Measurements from ENCODE around the gene CBX8.

DNA sequence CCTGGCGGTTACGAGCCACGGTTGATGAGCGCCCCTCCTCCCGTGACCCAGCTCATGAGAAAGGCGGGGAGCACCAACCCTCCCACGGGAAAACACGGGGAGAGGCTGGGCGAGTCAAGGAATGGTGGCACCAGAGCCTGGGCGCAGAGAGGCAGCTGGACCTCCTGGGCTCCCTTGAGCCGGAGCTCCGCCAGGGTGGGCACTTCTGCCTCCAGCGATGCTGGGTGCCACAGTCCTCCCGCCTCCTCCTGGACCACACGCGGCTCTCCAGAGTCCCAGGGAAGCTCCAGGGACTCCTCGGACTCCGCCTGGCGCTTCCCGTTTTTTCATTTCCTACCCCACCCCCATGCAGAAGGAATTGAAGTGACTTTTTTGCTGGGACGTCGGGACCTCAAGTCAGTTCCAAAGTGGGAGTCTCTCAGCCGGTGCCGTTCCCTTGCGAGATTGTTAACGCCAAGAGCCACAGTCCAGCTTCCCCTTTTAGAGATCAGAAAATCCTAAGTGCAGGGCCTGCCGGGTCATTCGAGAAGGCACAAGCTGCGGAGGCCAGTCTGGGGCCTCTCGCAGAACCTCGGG, 6.6 kb upstream of the CBX8 start:
- TF ChIP-seq CTCF (IDR thresholded peaks at IDR 0.05; ENCODE audit: low read depth, low read length, poor library complexity, severe bottlenecking) (no peak), EZH2phosphoT487 (IDR thresholded peaks at IDR 0.05; ENCODE audit: borderline replicate concordance, low read length) (no peak)
